Vagina (tissue), 2 donors: ENCODE data around the gene CREB3L2.

Experiments
- CTCF ChIP-seq, 3 experiments: fragments of 450-650 bp in 2 of 3; fragments of 200-600 bp in 1 of 3; sonication (generic) in 1 of 3; IDR thresholded peaks; one replicate each; pipeline ENCODE4 v1.5.1; 2017 to 2019; ENCODE audit warnings: antibody characterized with exemption in 3 of 3, mild to moderate bottlenecking in 2 of 3, moderate library complexity in 2 of 3
- POLR2A ChIP-seq, 2 donors: fragments of 450-650 bp; IDR thresholded peaks; one replicate each; pipeline ENCODE4 v1.6.1; 2017; ENCODE audit warnings: antibody characterized with exemption in 2 of 2, mild to moderate bottlenecking in 2 of 2, moderate library complexity in 2 of 2
- POLR2AphosphoS5 ChIP-seq, 2 donors: sonication (generic); formaldehyde crosslinking; IDR thresholded peaks; one replicate each; pipeline ENCODE4 v1.9.0; 2017; ENCODE audit warnings: antibody characterized with exemption in 2 of 2, mild to moderate bottlenecking in 2 of 2, low read depth in 1 of 2; ENCODE audit not compliant: insufficient read depth in 1 of 2

GRCh38 chr7:137958470-137959431 is 43.1 kb downstream of the CREB3L2 start:
- TF ChIP-seq CTCF (IDR thresholded peaks at IDR 0.05) (no peak), POLR2A (IDR thresholded peaks at IDR 0.05) (no peak), POLR2AphosphoS5 (IDR thresholded peaks at IDR 0.05; ENCODE audit: insufficient read depth in 1 of 2, low read depth in 1 of 2) (no peak)
